H1 (cell line): ENCODE measurements around the gene PLCB1. TPM values are rescaled to one million over a fixed set of nuclear protein-coding genes. Genes with fewer than 3 reads are reported as not detected.

Experiments used
- CTCF ChIA-PET: fragments of 300-600 bp; sonication (Branson Sonifier 250); formaldehyde crosslinking; loops from one replicate; lab custom pipeline; 2021; ENCODE audit not compliant: partially characterized antibody; lab: Charles Lee
- POLR2A ChIA-PET: fragments of 300-600 bp; sonication (Branson Sonifier 250); formaldehyde crosslinking; loops from one replicate; lab custom pipeline; 2021; ENCODE audit warnings: inconsistent platforms; ENCODE audit not compliant: partially characterized antibody; lab: Charles Lee
- DNase-seq, 2 experiments: peaks; one replicate each; pipeline versions ENCODE4 v3.0.0 to v3.0.0-alpha.2; 2010 to 2022; ENCODE audit warnings: low spot score in 2 of 2, low read depth in 1 of 2, mixed read lengths in 1 of 2
- FAIRE-seq: peaks from 2 replicates; lab custom pipeline; 2011; peaks lifted over from hg19 to GRCh38; lab: Jason Lieb, UNC
- H2AFZ ChIP-seq: 2 replicates; pipeline ENCODE4 v1.8.1; 2012; ENCODE audit warnings: low read length, inconsistent platforms
- H2AK5ac ChIP-seq: 2 replicates; pipeline ENCODE4 v1.6.1; 2013; ENCODE audit warnings: low read depth, low read length
- H2BK120ac ChIP-seq: replicated peaks from 2 replicates; pipeline ENCODE3; 2013; ENCODE audit warnings: low read depth, low read length, inconsistent platforms
- H2BK12ac ChIP-seq: 2 replicates; pipeline ENCODE4 v1.6.1; 2013; ENCODE audit warnings: low read depth, low read length
- H2BK15ac ChIP-seq: 2 replicates; pipeline ENCODE4 v1.6.1; 2013; ENCODE audit warnings: low read length
- H2BK20ac ChIP-seq: 2 replicates; pipeline ENCODE4 v1.6.1; 2013; ENCODE audit warnings: low read length
- H2BK5ac ChIP-seq: 2 replicates; pipeline ENCODE4 v1.6.1; 2013; ENCODE audit warnings: low read depth, low read length
- H3K14ac ChIP-seq: 2 replicates; pipeline ENCODE4 v1.6.1; 2013; ENCODE audit warnings: inconsistent platforms; ENCODE audit not compliant: insufficient read length
- H3K18ac ChIP-seq: 2 replicates; pipeline ENCODE4 v1.6.1; 2013; ENCODE audit warnings: low read length; ENCODE audit errors: extremely low read depth
- H3K23ac ChIP-seq: 2 replicates; pipeline ENCODE4 v1.6.1; 2013; ENCODE audit warnings: inconsistent platforms; ENCODE audit not compliant: insufficient read length
- H3K23me2 ChIP-seq: 2 replicates; pipeline ENCODE4 v1.6.1; 2013; ENCODE audit warnings: low read depth, low read length
- H3K27ac ChIP-seq: 2 replicates; pipeline ENCODE4 v1.6.1; 2011; ENCODE audit warnings: low read depth, low read length, inconsistent platforms
- H3K27me3 ChIP-seq, 4 experiments: replicated peaks in 1 of 4; 1 replicate in 1 of 4; 2 replicates in 3 of 4; pipeline versions ENCODE4 v1.6.1 to v1.8.1; 2011 to 2013; ENCODE audit warnings: low read length in 3 of 4, mild to moderate bottlenecking in 3 of 4, inconsistent platforms in 2 of 4, mixed read lengths in 2 of 4, moderate library complexity in 1 of 4; ENCODE audit not compliant: control insufficient read depth in 3 of 4, insufficient read depth in 3 of 4; ENCODE audit errors: extremely low read depth in 1 of 4
- H3K36me3 ChIP-seq, 4 experiments: 2 replicates each; pipeline versions ENCODE4 v1.6.1 to v1.8.1; 2011 to 2013; ENCODE audit warnings: mild to moderate bottlenecking in 4 of 4, low read length in 3 of 4, moderate library complexity in 2 of 4, control low read depth in 1 of 4, inconsistent platforms in 1 of 4; ENCODE audit not compliant: insufficient read depth in 4 of 4, control insufficient read depth in 2 of 4
- H3K4ac ChIP-seq: replicated peaks from 2 replicates; pipeline ENCODE3; 2013; ENCODE audit warnings: low read length, low read depth, mixed read lengths, inconsistent platforms; ENCODE audit not compliant: insufficient read length
- H3K4me1 ChIP-seq, 4 experiments: replicated peaks in 1 of 4; 1 replicate in 1 of 4; 2 replicates in 3 of 4; pipeline versions ENCODE4 v1.6.1 to v1.8.1; 2011 to 2013; ENCODE audit warnings: low read length in 3 of 4, inconsistent platforms in 2 of 4, mixed read lengths in 1 of 4; ENCODE audit not compliant: insufficient read depth in 4 of 4, control insufficient read depth in 3 of 4
- H3K4me2 ChIP-seq, 2 experiments: 2 replicates each; pipeline versions ENCODE4 v1.6.1 to v1.8.1; 2011 to 2013; ENCODE audit warnings: low read depth in 2 of 2, low read length in 2 of 2, control low read depth in 1 of 2, inconsistent platforms in 1 of 2, mild to moderate bottlenecking in 1 of 2; ENCODE audit not compliant: insufficient read depth in 1 of 2
- H3K4me3 ChIP-seq, 4 experiments: fragments of 200-600, 300-600 bp in 1 of 4; sonication (generic), shearing (Covaris generic), sonication (Bioruptor Twin) in 1 of 4; 2 replicates each; pipeline versions ENCODE4 v1.5.1 to v1.8.1; 2011 to 2016; ENCODE audit warnings: low read length in 4 of 4, low read depth in 3 of 4, control low read depth in 2 of 4, inconsistent platforms in 2 of 4, mild to moderate bottlenecking in 2 of 4, mixed read lengths in 1 of 4, moderate library complexity in 1 of 4; ENCODE audit not compliant: insufficient read depth in 2 of 4; ENCODE audit errors: extremely low read depth in 1 of 4
- H3K56ac ChIP-seq: replicated peaks from 2 replicates; pipeline ENCODE3; 2013; ENCODE audit warnings: low read depth, mild to moderate bottlenecking, mixed read lengths, low read length, inconsistent platforms; ENCODE audit not compliant: insufficient read length
- H3K79me1 ChIP-seq: 2 replicates; pipeline ENCODE4 v1.6.1; 2013; ENCODE audit warnings: low read depth, low read length, control low read depth
- H3K79me2 ChIP-seq, 2 experiments: 2 replicates each; pipeline versions ENCODE4 v1.6.1 to v1.8.1; 2012 to 2013; ENCODE audit warnings: low read length in 2 of 2, mild to moderate bottlenecking in 2 of 2, inconsistent platforms in 1 of 2; ENCODE audit not compliant: insufficient read depth in 2 of 2, control insufficient read depth in 1 of 2
- H3K9ac ChIP-seq, 4 experiments: replicated peaks in 1 of 4; 1 replicate in 1 of 4; 2 replicates in 3 of 4; pipeline versions ENCODE4 v1.6.1 to v1.8.1; 2011 to 2013; ENCODE audit warnings: low read depth in 3 of 4, low read length in 3 of 4, control low read depth in 2 of 4, mild to moderate bottlenecking in 2 of 4, moderate library complexity in 2 of 4, inconsistent platforms in 1 of 4; ENCODE audit errors: extremely low read depth in 1 of 4
- H3K9me3 ChIP-seq, 2 experiments: 2 replicates each; pipeline versions ENCODE4 v1.6.1 to v1.8.1; 2012 to 2013; ENCODE audit warnings: mild to moderate bottlenecking in 2 of 2, moderate library complexity in 2 of 2, control low read depth in 1 of 2, inconsistent platforms in 1 of 2, low read depth in 1 of 2, low read length in 1 of 2, mixed read lengths in 1 of 2; ENCODE audit not compliant: insufficient read depth in 2 of 2
- H4K20me1 ChIP-seq, 2 experiments: replicated peaks in 1 of 2; 2 replicates each; pipeline versions ENCODE3 to v1.8.1; 2011 to 2013; ENCODE audit warnings: inconsistent platforms in 2 of 2, low read length in 2 of 2, mild to moderate bottlenecking in 1 of 2; ENCODE audit not compliant: insufficient read depth in 2 of 2, control insufficient read depth in 1 of 2
- H4K5ac ChIP-seq: 2 replicates; pipeline ENCODE4 v1.6.1; 2013; ENCODE audit warnings: low read length, low read depth, mixed read lengths, inconsistent platforms; ENCODE audit not compliant: insufficient read length
- H4K8ac ChIP-seq: 2 replicates; pipeline ENCODE4 v1.8.0; 2013; ENCODE audit warnings: mild to moderate bottlenecking, moderate library complexity, low read length, inconsistent platforms; ENCODE audit not compliant: insufficient read depth; ENCODE audit errors: extremely low read depth
- H4K91ac ChIP-seq: replicated peaks from 2 replicates; pipeline ENCODE3; 2013; ENCODE audit warnings: low read length, mixed read lengths, inconsistent platforms; ENCODE audit not compliant: insufficient read length
- CHD1 ChIP-seq: IDR thresholded peaks from 2 replicates; pipeline ENCODE4 v1.6.1; 2012; ENCODE audit warnings: low read depth, low read length, improper control_type of control experiment
- SP2 ChIP-seq: IDR thresholded peaks from 2 replicates; pipeline ENCODE4 v1.6.1; 2012; ENCODE audit warnings: mild to moderate bottlenecking, low read length, inconsistent platforms
- WGBS, 2 experiments: shearing (Covaris generic) in 1 of 2; methylation state at CpG; one replicate each; pipeline versions ENCODE4 v1.1.6 to v1.1.7; 2013 to 2015; ENCODE audit warnings: low lambda C conversion rate in 2 of 2, mixed read lengths in 2 of 2, inconsistent platforms in 1 of 2, low coverage in 1 of 2, missing lambda C conversion rate in 1 of 2; ENCODE audit not compliant: insufficient replicate concordance in 2 of 2, insufficient coverage in 1 of 2, insufficient read length in 1 of 2; ENCODE audit errors: extremely low coverage in 1 of 2, missing lambda C conversion rate in 1 of 2; 5-methylcytosine and 5-hydroxymethylcytosine counted together
- polyA plus RNA-seq, 7 experiments: library from polyadenylated mRNA; depleted of rRNA in 3 of 7; stranded (reverse) in 5 of 7; unstranded in 2 of 7; fragments of >200 nt in 5 of 7; fragments of 200-250 nt in 2 of 7; gene quantifications; 1 replicate in 5 of 7; 2 replicates in 1 of 7; 4 replicates in 1 of 7; pipeline versions ENCODE4 v1.2.1 to v1.2.3, GENCODE V29; 2011 to 2013; ENCODE audit warnings: missing spikeins in 2 of 7, mixed read lengths in 2 of 7
- total RNA-seq: library from RNA; stranded (reverse); fragmentation: NEBNext Ultra II Directional; extraction: Animal tissue kit (Norgen Biotek cat#: 25700); gene quantifications from 2 replicates; pipeline ENCODE4 v1.2.1, GENCODE V29; 2021

The PLCB1 gene
- total and polyA plus RNA-seq, 2 of the 8 experiments (the other 6 are each of a cell fraction or from before 2014, with no cell fraction given), result 2.6 to 9.1 TPM

DNA sequence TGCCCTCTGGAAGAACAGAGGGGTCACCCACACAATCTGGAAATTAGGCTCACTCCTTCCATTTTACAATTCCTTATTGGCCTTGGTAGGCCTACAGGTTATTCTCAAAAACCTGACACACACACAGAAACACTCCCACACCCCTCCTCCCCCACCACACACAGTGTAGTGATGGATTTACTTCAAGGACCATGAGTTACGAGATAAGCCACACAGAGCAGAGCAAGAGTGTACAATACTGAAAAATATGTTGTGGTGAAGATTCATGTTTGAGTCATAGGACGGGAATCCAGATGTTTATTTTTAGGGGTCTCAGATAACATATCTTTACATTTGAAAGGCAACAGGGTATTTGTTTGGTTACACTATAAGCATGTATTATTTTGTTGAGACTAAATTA lies 291.9 kb downstream of the PLCB1 start:
- no peak overlapping the region for H3K4ac ChIP-seq
- H4K8ac ChIP-seq, result no peak overlapping the region
- no peak overlapping the region for H4K91ac ChIP-seq
- H3K79me1 ChIP-seq, result no peaks in the 10 kb centered on the region
- no peak overlapping the region for H3K56ac ChIP-seq
- no peak overlapping the region for H2AFZ ChIP-seq
- H3K27ac ChIP-seq, result no peak overlapping the region
- H3K23me2 ChIP-seq, result no peaks in the 10 kb centered on the region
- H2AK5ac ChIP-seq, result no peak overlapping the region
- H3K4me2 ChIP-seq, result no peak overlapping the region
- H3K14ac ChIP-seq, result no peak overlapping the region
- H3K36me3 ChIP-seq, result no peaks in the 10 kb centered on the region
- H4K5ac ChIP-seq, result no peak overlapping the region
- H3K9me3 ChIP-seq, result no peaks in the 10 kb centered on the region
- H3K9ac ChIP-seq, result no peak overlapping the region
- H3K18ac ChIP-seq, result no peak overlapping the region
- H2BK20ac ChIP-seq, result no peak overlapping the region
- no peaks in the 10 kb centered on the region for H3K27me3 ChIP-seq
- FAIRE-seq (no peak), DNase-seq (no peak)
- H3K79me2 ChIP-seq, result no peaks in the 10 kb centered on the region
- H2BK5ac ChIP-seq, result no peak overlapping the region
- H2BK12ac ChIP-seq, result no peak overlapping the region
- no peaks in the 10 kb centered on the region for H3K4me1 ChIP-seq
- TF ChIP-seq CHD1 (no peak), SP2 (no peak)
- no peaks in the 10 kb centered on the region for H4K20me1 ChIP-seq
- H2BK15ac ChIP-seq, result no peak overlapping the region
- H2BK120ac ChIP-seq, result no peak overlapping the region
- no peak overlapping the region for H3K23ac ChIP-seq
- ChIA-PET CTCF (interaction anchor here (1.0 kb wide), 1 partner anchor 30 kb away, joined by 3 read pairs; no protein-coding TSS in a partner anchor), POLR2A (no interaction called here)
- H3K4me3 ChIP-seq, result no peak overlapping the region
- WGBS, 2 experiments, result 95% methylated on average over 2 of the region's 2 CpGs; no CpG with 5 or more reads in 1 of the 2 experiments
